SU-DHL-6 (cell line): ENCODE results near the gene MARS1.
A peak's percentile ranks its signal among the peaks of the same experiment; 100 is the strongest.
"Not testable (repeated sequence)": the region's sequence is repeated elsewhere in the genome, so short reads cannot be mapped to it uniquely, and the experiment has no call there.

ENCODE experiments used
- H2AFZ ChIP-seq: fragments of 200-600 bp; sonication (generic); 2 replicates; pipeline ENCODE4 v1.6.1; 2014; ENCODE audit warnings: low read depth, mild to moderate bottlenecking, moderate library complexity, mixed read lengths, antibody characterized with exemption, low read length; ENCODE audit not compliant: severe bottlenecking
- H3F3A ChIP-seq: fragments of 200-600 bp; shearing (Covaris generic); 2 replicates; pipeline ENCODE4 v1.6.0; 2016; ENCODE audit warnings: antibody characterized with exemption, mild to moderate bottlenecking; ENCODE audit not compliant: insufficient read depth
- H3K27ac ChIP-seq: fragments of 200-600 bp; sonication (generic); 2 replicates; pipeline ENCODE4 v1.5.1; 2016; ENCODE audit warnings: low read depth, mild to moderate bottlenecking, low read length, moderate library complexity, mixed read lengths
- H3K27me3 ChIP-seq: fragments of 200-600 bp; sonication (generic), shearing (Covaris generic); 2 replicates; pipeline ENCODE4 v1.6.0; 2014; ENCODE audit warnings: mild to moderate bottlenecking, low read length
- H3K36me3 ChIP-seq: fragments of 200-600 bp; sonication (generic); 2 replicates; pipeline ENCODE4 v1.6.1; 2014; ENCODE audit warnings: mild to moderate bottlenecking, low read length, mixed read lengths
- H3K4me2 ChIP-seq: fragments of 300-600, 200-600 bp; shearing (Covaris generic), sonication (generic); 2 replicates; pipeline ENCODE4 v1.6.0; 2014; ENCODE audit warnings: low read length, low read depth, mild to moderate bottlenecking; ENCODE audit not compliant: poor library complexity, severe bottlenecking
- H3K4me3 ChIP-seq: fragments of 200-600 bp; sonication (generic); 2 replicates; pipeline ENCODE4 v1.5.1; 2014; ENCODE audit warnings: antibody characterized with exemption, low read length, mild to moderate bottlenecking, mixed read lengths; ENCODE audit not compliant: insufficient read depth, poor library complexity, severe bottlenecking
- H3K79me2 ChIP-seq: fragments of 200-600 bp; sonication (generic); 2 replicates; pipeline ENCODE4 v1.6.1; 2014; ENCODE audit warnings: mild to moderate bottlenecking, low read length, moderate library complexity; ENCODE audit not compliant: insufficient read depth
- H3K9ac ChIP-seq: fragments of 200-600 bp; sonication (generic); 2 replicates; pipeline ENCODE4 v1.7.0; 2014; ENCODE audit warnings: mild to moderate bottlenecking, low read length
- H3K9me2 ChIP-seq: fragments of 200-600 bp; sonication (generic); replicated peaks from 2 replicates; pipeline ENCODE4 v1.6.1; 2014; ENCODE audit warnings: low read length; ENCODE audit not compliant: insufficient read depth
- H3K9me3 ChIP-seq: fragments of 200-600 bp; sonication (generic); 2 replicates; pipeline ENCODE4 v1.6.1; 2014; ENCODE audit warnings: low read length, mixed read lengths; ENCODE audit not compliant: insufficient read depth
- H4K20me1 ChIP-seq: fragments of 200-600 bp; sonication (generic); 2 replicates; pipeline ENCODE4 v1.6.1; 2014; ENCODE audit warnings: low read depth, mild to moderate bottlenecking, antibody characterized with exemption, low read length, moderate library complexity, mixed read lengths
- EZH2phosphoT487 ChIP-seq: fragments of 200-600 bp; sonication (generic), shearing (Covaris generic); conservative IDR thresholded peaks from 2 replicates; pipeline ENCODE4 v1.6.1; 2018; ENCODE audit warnings: mild to moderate bottlenecking, antibody characterized with exemption, low read length, moderate library complexity, mixed read lengths
- TF ChIP-seq, protein P1 (sequence below): fragments of 200-600 bp; sonication (generic); IDR thresholded peaks from one replicate; pipeline ENCODE4 v1.5.1; 2017; ENCODE audit warnings: antibody characterized with exemption, mild to moderate bottlenecking, low read length, moderate library complexity; ENCODE audit not compliant: insufficient read depth, poor library complexity, severe bottlenecking

The MARS1 gene

DNA sequence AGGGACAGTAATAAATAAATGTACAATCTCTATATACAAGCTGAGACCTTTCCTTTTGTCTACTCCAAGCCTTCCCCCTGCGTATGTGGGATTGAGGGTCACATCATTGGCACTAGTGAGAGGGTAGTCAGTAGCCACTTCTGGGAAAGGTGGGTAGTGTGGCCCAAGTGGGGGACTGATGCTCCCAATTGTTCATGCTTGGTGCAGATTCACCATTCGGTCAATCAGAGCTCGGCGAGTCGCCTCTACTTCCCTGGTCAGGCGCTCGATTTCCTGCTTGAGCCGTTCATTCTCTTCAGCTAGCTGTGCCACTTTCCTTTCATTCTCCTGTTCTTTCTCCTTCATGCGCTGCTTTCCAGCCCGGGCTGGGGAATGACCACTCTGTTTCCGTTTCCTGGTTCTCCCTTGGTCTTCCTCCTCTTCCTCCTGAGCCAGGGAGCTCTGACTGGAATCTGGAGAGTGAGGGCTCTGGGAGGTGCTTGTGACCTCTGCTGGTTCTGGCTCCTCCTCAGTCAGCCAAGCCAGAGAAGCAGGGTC lies 28.8 kb downstream of the MARS1 start:
- peaks cover 49% of the 10 kb centered on the region for H3F3A ChIP-seq
- no peaks in the 10 kb centered on the region; the same call in 1 of the 2 replicates for H4K20me1 ChIP-seq
- H3K27me3 ChIP-seq: no peaks in the 10 kb centered on the region
- no peak overlapping the region for H3K4me3 ChIP-seq
- H3K9me2 ChIP-seq: no peaks in the 10 kb centered on the region
- no peak overlapping the region for H3K4me2 ChIP-seq
- no peaks in the 10 kb centered on the region for H3K9me3 ChIP-seq
- no peak overlapping the region for H3K27ac ChIP-seq
- no peak overlapping the region for H3K9ac ChIP-seq
- TF ChIP-seq, protein P1, sequence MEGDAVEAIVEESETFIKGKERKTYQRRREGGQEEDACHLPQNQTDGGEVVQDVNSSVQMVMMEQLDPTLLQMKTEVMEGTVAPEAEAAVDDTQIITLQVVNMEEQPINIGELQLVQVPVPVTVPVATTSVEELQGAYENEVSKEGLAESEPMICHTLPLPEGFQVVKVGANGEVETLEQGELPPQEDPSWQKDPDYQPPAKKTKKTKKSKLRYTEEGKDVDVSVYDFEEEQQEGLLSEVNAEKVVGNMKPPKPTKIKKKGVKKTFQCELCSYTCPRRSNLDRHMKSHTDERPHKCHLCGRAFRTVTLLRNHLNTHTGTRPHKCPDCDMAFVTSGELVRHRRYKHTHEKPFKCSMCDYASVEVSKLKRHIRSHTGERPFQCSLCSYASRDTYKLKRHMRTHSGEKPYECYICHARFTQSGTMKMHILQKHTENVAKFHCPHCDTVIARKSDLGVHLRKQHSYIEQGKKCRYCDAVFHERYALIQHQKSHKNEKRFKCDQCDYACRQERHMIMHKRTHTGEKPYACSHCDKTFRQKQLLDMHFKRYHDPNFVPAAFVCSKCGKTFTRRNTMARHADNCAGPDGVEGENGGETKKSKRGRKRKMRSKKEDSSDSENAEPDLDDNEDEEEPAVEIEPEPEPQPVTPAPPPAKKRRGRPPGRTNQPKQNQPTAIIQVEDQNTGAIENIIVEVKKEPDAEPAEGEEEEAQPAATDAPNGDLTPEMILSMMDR: no peak
- TF ChIP-seq EZH2phosphoT487: no peak
- peaks cover 22% of the 10 kb centered on the region for H3K79me2 ChIP-seq
- no peak overlapping the region for H2AFZ ChIP-seq
- H3K36me3 ChIP-seq: peaks cover 20% of the 10 kb centered on the region

DNA sequence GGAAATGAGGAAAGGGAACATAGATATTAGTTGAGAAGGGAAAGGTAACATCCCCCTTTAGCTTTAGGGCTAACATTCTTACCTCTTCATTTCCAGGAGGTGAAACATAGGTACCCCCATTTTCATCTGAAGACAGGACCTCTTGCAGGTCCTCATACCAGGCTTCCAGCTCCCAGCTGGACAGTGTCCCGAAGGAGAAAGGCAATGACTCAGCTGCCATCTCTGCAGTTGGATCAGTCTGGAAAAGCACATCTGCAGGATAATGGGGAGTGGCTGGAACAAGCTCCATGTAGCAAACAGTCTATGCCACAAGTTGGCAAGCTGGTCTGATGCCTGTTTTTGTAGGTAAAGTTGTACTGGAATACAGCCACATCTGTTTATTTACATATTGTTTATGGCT lies 29.3 kb downstream of the MARS1 start:
- H3K36me3 ChIP-seq: peaks cover 20% of the 10 kb centered on the region
- H3K27me3 ChIP-seq: no peaks in the 10 kb centered on the region
- no peak overlapping the region for H3K4me2 ChIP-seq
- no peaks in the 10 kb centered on the region; the same call in 1 of the 2 replicates for H4K20me1 ChIP-seq
- peaks cover 22% of the 10 kb centered on the region for H3K79me2 ChIP-seq
- TF ChIP-seq EZH2phosphoT487: no peak
- TF ChIP-seq, protein P1: no peak
- H3K9me3 ChIP-seq: no peaks in the 10 kb centered on the region
- peaks cover 54% of the 10 kb centered on the region for H3F3A ChIP-seq
- H3K9me2 ChIP-seq: no peaks in the 10 kb centered on the region
- no peak overlapping the region for H2AFZ ChIP-seq
- no peak overlapping the region for H3K27ac ChIP-seq
- no peak overlapping the region for H3K9ac ChIP-seq
- no peak overlapping the region for H3K4me3 ChIP-seq

DNA sequence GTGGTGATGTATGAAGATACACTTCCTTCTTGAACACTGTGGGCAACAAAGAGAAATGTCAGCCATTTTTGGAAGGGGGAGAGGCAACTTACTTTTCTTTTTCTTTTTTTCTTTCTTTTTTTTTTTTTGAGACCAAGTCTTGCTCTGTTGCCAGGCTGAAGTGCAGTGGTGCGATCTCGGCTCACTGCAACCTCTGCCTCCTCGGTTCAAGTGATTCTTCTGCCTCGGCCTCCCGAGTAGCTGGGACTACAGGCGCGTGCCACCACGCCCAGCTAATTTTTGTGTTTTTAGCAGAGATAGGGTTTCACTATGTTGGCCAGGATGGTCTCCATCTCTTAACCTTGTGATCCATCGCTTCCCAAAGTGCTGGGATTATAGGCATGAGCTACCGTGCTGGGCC lies 29.9 kb downstream of the MARS1 start:
- peaks cover 20% of the 10 kb centered on the region for H3K36me3 ChIP-seq
- not testable (repeated sequence) for H3K4me3 ChIP-seq, H3K9ac ChIP-seq, H3K4me2 ChIP-seq, H4K20me1 ChIP-seq, H3K9me2 ChIP-seq, H2AFZ ChIP-seq, H3K9me3 ChIP-seq, H3K27ac ChIP-seq, H3K27me3 ChIP-seq
- H3K79me2 ChIP-seq: peaks cover 22% of the 10 kb centered on the region
- H3F3A ChIP-seq: peaks cover 52% of the 10 kb centered on the region

DNA sequence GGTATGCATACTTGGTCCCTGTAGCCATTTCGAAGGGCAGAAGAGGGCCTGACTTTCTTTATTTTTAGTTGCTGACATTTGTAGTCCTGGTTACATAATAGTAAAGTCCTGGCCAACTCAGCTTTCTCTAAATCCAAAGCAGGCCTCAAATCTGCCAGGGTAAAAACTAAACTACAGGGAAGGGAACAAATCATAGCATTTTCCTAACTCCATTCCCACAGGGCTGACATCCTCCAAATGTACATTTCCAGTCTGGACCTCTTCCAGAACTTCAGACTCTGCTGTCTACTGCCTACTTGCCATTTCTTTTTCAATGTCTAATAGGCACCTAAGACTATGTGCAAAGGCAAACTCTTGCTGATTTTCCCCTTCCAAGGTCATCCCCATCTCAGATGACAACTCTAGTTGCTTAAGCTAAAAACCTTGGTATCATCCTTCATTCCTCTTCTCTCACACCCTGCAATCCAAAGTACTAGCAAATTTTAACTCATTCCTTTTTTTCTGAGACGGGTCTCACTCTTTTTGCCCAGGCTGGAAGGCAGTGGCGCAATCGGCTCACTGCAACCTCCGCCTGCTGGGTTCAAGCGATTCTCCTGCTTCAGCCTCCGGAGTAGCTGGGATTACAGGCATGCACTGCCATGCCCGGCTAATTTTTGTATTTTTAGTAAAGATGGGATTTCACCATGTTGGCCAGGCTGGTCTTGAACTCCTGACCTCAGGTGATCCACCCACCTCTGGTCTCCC lies 30.5 kb downstream of the MARS1 start:
- H3K9ac ChIP-seq: no peak overlapping the region; the same call in 1 of the 2 replicates
- no peak overlapping the region for H3K27ac ChIP-seq
- H3K9me3 ChIP-seq: no peaks in the 10 kb centered on the region
- H3K4me2 ChIP-seq: peak overlapping the region; percentile 72
- H2AFZ ChIP-seq: no peak overlapping the region
- H3K9me2 ChIP-seq: no peaks in the 10 kb centered on the region
- H3K79me2 ChIP-seq: peaks cover 26% of the 10 kb centered on the region
- H3K4me3 ChIP-seq: no peak overlapping the region
- H3K27me3 ChIP-seq: no peaks in the 10 kb centered on the region
- H3F3A ChIP-seq: peaks cover 49% of the 10 kb centered on the region
- no peaks in the 10 kb centered on the region; the same call in 1 of the 2 replicates for H4K20me1 ChIP-seq
- TF ChIP-seq, protein P1: no peak
- TF ChIP-seq EZH2phosphoT487: no peak
- H3K36me3 ChIP-seq: peaks cover 20% of the 10 kb centered on the region
